Activated CD8-positive, alpha-beta memory T cell treated with anti-CD3 and anti-CD28 coated beads, Interleukin-2, amount 10 ng/mL, durations not matched to agents 7 days and 5 days (primary cell): ENCODE measurements around the gene NKIRAS1. TPM values are rescaled to one million over a fixed set of nuclear protein-coding genes. Genes with fewer than 3 reads are reported as not detected.

Experiments used
- ATAC-seq: fragments of 150-1000 bp; cut with Tn5 transposase; one replicate; pipeline ENCODE4 v1.10.0; 2021; ENCODE audit warnings: moderate library complexity
- CTCF ChIA-PET: fragments of 350-600 bp; sonication (Branson Sonifier 250); formaldehyde crosslinking; loops from one replicate; lab custom pipeline; 2021; ENCODE audit warnings: antibody characterized with exemption; lab: Charles Lee
- DNase-seq: peaks from one replicate; pipeline ENCODE4 v3.0.0-alpha.2; 2020
- H3K27ac Mint-ChIP-seq: one replicate; pipeline ENCODE4 v1.8.0; 2021; ENCODE audit warnings: mild to moderate bottlenecking, mixed read lengths
- H3K27me3 Mint-ChIP-seq: one replicate; pipeline ENCODE4 v1.8.0; 2021; ENCODE audit warnings: mixed read lengths
- H3K36me3 Mint-ChIP-seq: one replicate; pipeline ENCODE4 v1.8.0; 2021; ENCODE audit warnings: mild to moderate bottlenecking, mixed read lengths
- H3K4me1 Mint-ChIP-seq: one replicate; pipeline ENCODE4 v1.8.0; 2021; ENCODE audit warnings: mixed read lengths
- H3K4me3 Mint-ChIP-seq: one replicate; pipeline ENCODE4 v1.8.0; 2021; ENCODE audit warnings: mild to moderate bottlenecking, moderate library complexity, mixed read lengths
- H3K9me3 Mint-ChIP-seq: one replicate; pipeline ENCODE4 v1.8.0; 2022; ENCODE audit warnings: low read depth, mixed read lengths
- total RNA-seq, 2 experiments: library from RNA; stranded (reverse); gene quantifications; one replicate each; pipeline ENCODE4 v1.2.3, GENCODE V29; 2021

Gene NKIRAS1
- total RNA-seq = 1 to 10 TPM; 3.4 to 3.8 TPM

DNA sequence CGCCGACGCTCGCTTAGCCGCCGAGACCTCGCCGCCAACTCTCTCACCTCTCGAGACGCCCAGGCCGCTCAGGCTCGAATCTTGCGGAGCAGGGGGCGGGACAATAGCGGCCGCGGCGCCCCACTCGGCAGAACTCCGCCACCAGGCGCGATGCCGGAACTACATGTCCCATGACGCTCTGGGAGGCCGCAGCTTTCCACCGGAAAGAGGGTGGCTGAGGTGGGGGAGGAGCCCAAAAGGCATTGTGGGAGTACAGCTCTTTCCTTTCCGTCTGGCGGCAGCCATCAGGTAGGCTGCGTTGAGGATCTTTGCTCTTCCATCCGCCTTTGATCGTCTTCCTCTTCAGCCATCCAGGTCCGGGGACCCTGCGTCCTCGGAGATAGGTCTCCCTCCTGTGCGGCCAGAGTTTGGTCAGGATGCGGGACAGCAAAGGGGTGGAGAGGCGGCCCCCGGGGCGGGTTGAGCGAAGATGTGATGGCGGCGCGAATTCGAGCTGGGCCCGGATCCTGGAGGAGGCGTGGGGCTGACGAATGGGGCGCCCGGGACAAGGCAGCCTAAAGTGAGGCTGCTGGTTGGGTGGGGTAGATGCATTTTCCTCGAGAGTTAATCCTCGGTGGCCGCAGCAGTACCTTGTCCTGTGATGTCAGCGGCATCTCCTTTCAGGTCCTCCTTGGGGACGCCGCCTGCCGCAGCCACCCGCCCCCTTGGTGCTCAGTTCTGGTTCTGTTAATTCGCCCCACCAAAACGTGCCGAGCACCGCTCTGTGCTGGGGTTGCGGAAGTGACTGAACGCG is at the start of gene NKIRAS1, which contains the start of gene RPL15:
TSS of gene NKIRAS1 (minus strand) at position 105 of the 793 bp plus-strand sequence. CDS start 6,086 bp downstream, outside the sequence.
TSS of gene RPL15 (plus strand) at position 247 of the 793 bp plus-strand sequence. CDS start 728 bp downstream, outside the sequence.
- peak; percentile 98 for DNase-seq
- peak; percentile 93 for ATAC-seq
- no peaks in the 10 kb centered on the region for H3K9me3 Mint-ChIP-seq
- peak within 1 kb of the TSS; percentile 95 for H3K27ac Mint-ChIP-seq
- no peaks in the 10 kb centered on the region for H3K27me3 Mint-ChIP-seq
- CTCF ChIA-PET = interaction anchor here (1.0 to 2.5 kb wide), 7 partner anchors 8 to 79 kb away, joined by 3 to 10 read pairs (median 4); no protein-coding TSS in a partner anchor
- H3K36me3 Mint-ChIP-seq = peaks cover 47% of the 10 kb centered on the region
- peaks cover 41% of the 10 kb centered on the region for H3K4me1 Mint-ChIP-seq
- H3K4me3 Mint-ChIP-seq = peak within 1 kb of the TSS; percentile 99

DNA sequence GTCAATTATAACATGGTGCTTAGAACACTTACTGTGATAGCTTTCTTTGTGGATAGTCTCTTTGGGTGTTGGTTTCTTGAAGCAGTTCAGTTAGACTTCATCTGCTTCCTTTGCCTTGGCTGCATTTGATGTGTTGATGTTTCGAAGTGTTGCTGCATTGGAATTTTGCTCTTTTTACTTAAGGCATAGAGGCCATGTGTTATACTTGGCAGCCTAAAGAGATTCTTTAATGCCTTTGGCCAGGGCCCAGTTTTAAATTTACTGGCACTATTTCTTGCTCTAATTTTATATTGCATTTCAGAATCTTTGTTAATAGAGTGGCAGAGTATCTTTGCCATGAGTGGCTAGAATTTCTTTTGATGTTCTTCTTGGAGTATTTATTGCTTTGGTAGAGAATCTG is 49.5 kb upstream of the NKIRAS1 start:
- ATAC-seq (no peak), DNase-seq (no peak)
- no peaks in the 10 kb centered on the region for H3K4me1 Mint-ChIP-seq
- CTCF ChIA-PET = no interaction called here
- H3K4me3 Mint-ChIP-seq = no peak overlapping the region
- H3K27ac Mint-ChIP-seq = no peak overlapping the region
- peaks cover 11% of the 10 kb centered on the region for H3K36me3 Mint-ChIP-seq
- H3K27me3 Mint-ChIP-seq = no peaks in the 10 kb centered on the region
- no peaks in the 10 kb centered on the region for H3K9me3 Mint-ChIP-seq

DNA sequence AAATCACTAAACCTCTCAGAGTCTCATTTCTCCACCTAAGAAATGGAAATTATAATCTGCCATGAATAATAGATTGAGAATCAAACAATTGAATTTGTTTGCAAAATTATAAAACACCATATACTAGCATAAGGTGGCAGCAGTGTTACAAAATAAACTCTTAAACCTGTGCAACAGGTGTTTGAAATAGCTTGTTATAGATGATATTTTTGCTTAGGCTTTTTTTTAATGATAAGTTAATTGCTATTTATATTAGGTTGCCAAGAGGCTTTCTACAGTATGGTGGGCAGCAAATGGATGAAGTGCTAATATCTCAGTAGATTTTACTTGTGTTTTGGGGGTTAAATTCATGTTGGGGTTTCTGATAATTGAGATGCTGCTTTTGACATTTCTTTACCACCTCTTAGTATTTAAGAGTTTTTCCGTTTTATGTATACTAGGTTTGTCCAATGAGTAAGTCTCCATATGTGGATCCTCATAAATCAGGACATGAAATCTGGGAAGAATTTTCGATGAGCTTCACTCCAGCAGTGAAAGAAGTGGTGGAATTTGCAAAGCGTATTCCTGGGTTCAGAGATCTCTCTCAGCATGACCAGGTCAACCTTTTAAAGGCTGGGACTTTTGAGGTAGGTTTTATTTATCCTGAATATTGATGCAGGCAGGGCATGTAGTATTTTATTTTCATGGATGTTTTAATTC is 47.9 kb upstream of the NKIRAS1 start:
- Mint-ChIP-seq H3K4me1 (peaks cover 1% of the 10 kb centered on the region), H3K27me3 (no peaks in the 10 kb centered on the region), H3K36me3 (peaks cover 11% of the 10 kb centered on the region), H3K9me3 (no peaks in the 10 kb centered on the region), H3K27ac (no peak overlapping the region), H3K4me3 (no peak overlapping the region)
- no peak for DNase-seq
- no peak for ATAC-seq
- CTCF ChIA-PET = no interaction called here

DNA sequence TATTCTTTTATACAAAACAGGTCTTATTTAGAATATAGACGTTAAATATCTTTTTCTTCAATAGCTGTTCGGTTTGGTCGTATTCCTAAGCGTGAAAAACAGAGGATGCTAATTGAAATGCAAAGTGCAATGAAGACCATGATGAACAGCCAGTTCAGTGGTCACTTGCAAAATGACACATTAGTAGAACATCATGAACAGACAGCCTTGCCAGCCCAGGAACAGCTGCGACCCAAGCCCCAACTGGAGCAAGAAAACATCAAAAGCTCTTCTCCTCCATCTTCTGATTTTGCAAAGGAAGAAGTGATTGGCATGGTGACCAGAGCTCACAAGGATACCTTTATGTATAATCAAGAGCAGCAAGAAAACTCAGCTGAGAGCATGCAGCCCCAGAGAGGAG is 45.1 kb upstream of the NKIRAS1 start:
- ATAC-seq = no peak
- Mint-ChIP-seq H3K4me1 (peaks cover 10% of the 10 kb centered on the region), H3K27me3 (no peaks in the 10 kb centered on the region), H3K9me3 (no peaks in the 10 kb centered on the region), H3K27ac (no peak overlapping the region), H3K36me3 (peaks cover 7% of the 10 kb centered on the region), H3K4me3 (no peak overlapping the region)
- CTCF ChIA-PET = no interaction called here
- DNase-seq = no peak

DNA sequence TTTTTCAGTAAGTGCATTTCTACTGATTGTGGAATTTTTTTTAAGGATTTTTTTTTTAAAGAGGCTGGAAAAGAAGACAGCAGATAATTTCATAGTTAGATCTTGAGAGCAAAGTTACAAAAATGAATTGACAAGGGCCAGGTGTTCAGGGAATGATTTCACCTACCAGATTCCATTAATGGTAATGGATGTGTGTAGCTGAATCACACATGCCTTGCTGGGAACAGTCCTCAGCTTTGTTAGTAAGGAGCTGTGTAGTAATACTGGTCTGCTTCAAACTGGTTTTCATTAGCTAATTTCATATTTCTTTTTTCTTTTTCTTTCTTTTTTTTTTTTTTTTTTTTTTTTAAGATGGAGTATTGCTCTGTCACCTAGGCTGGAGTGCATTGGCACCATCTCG is 44.3 kb upstream of the NKIRAS1 start:
- Mint-ChIP-seq H3K4me3 (no peak overlapping the region), H3K36me3 (peaks cover 9% of the 10 kb centered on the region), H3K9me3 (no peaks in the 10 kb centered on the region), H3K4me1 (peaks cover 10% of the 10 kb centered on the region), H3K27ac (no peak overlapping the region), H3K27me3 (no peaks in the 10 kb centered on the region)
- DNase-seq = no peak
- CTCF ChIA-PET = no interaction called here
- no peak for ATAC-seq

DNA sequence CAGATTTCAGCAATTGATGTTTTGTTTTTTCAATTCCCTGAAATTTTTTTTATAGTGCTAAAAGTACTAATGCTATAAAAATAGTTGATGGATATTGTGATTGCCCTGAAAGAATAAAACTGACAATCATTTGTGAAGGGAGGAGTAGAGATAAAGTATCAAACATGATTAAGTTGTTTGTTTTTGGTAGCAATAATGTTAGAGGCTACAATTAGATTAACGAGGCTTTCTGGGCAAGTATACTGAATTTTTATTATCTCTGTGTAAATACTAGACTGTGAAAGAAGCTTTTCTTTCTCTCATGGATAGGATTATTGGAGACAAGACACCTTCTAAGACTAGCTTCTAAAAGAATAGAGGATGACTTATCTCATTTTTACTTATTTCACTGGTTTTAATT is 43.9 kb upstream of the NKIRAS1 start:
- no peak for DNase-seq
- Mint-ChIP-seq H3K9me3 (no peaks in the 10 kb centered on the region), H3K36me3 (peaks cover 9% of the 10 kb centered on the region), H3K4me3 (no peak overlapping the region), H3K27me3 (no peaks in the 10 kb centered on the region), H3K27ac (no peak overlapping the region), H3K4me1 (peaks cover 10% of the 10 kb centered on the region)
- CTCF ChIA-PET = no interaction called here
- ATAC-seq = no peak

DNA sequence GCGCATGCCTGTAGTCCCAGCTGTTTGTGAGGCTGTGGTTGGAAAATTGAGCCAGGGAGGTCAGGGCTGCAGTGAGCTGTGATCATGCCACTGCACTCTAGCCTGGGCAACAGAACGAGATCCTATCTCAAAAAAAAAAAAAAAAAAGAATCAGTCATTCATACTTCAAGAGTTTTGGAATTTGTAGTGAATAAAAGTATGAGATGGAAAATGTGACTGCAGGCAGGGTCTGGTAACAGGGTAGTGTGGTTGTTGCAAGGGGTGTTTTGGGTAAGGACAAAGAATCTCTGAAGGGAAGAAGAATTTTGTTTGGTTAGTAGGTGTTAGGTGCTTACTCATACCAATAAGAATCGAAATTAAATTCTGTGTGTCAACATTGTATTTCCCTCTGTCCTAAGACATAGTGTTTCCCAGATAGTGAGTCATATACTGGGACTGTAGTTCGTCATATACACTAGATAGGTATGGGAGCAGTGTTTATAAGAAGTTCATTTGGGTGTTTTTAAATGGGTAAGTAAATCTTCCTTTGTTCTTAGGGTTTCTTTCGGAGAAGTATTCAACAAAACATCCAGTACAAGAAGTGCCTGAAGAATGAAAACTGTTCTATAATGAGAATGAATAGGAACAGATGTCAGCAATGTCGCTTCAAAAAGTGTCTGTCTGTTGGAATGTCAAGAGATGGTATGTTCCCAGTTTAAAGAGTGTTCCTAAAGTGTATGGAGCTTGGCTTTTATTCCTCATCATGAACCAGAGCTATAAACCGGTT is 42.5 kb upstream of the NKIRAS1 start:
- no peaks in the 10 kb centered on the region for H3K9me3 Mint-ChIP-seq
- peaks cover 9% of the 10 kb centered on the region for H3K36me3 Mint-ChIP-seq
- CTCF ChIA-PET = no interaction called here
- peaks cover 10% of the 10 kb centered on the region for H3K4me1 Mint-ChIP-seq
- H3K27me3 Mint-ChIP-seq = no peaks in the 10 kb centered on the region
- DNase-seq (no peak), ATAC-seq (peak; percentile 71)
- H3K27ac Mint-ChIP-seq = no peak overlapping the region
- no peak overlapping the region for H3K4me3 Mint-ChIP-seq

DNA sequence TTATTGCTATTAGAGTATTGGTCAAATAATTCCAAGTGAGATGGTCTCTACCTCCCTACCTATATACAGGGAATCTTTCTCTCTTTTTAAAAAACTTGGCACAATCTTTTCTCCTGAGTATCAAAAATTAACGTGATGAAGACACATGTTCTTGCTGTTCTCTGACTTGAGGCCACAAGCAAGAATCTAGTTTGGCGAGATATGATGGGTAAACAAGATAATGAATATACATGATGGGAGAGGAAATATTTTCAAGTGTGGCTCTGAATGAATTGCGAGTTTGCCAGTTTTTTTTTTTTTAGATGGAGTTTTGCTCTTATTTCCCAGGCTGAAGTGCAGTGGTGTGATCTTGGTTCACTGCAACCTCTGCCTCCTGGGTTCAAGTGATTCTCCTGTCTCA is 39.9 kb upstream of the NKIRAS1 start:
- Mint-ChIP-seq H3K27me3 (no peaks in the 10 kb centered on the region), H3K4me3 (no peak overlapping the region), H3K36me3 (peaks cover 4% of the 10 kb centered on the region), H3K27ac (no peak overlapping the region), H3K9me3 (no peaks in the 10 kb centered on the region), H3K4me1 (peaks cover 14% of the 10 kb centered on the region)
- CTCF ChIA-PET = no interaction called here
- ATAC-seq (no peak), DNase-seq (no peak)

DNA sequence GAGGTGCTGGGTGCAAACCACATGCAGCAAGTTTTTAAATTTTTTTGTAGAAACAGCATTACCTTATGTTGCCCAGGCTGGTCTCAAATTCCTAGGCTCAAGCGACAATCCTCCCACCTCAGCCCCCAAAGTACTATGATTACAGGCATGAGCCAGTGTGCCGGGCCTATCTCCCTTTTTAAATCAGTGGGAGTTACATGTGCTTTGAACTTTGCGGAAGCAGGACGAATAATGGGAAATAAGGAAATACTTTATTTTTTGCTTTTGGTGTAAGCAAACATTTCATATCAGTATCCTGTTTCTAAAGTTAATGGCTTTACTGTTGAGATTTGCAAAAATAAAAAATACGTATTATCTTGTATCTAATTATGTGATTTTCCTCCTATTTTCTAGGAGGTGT is 37.4 kb upstream of the NKIRAS1 start:
- Mint-ChIP-seq H3K27ac (no peak overlapping the region), H3K36me3 (peaks cover 4% of the 10 kb centered on the region), H3K9me3 (no peaks in the 10 kb centered on the region), H3K4me3 (no peak overlapping the region), H3K4me1 (peaks cover 26% of the 10 kb centered on the region), H3K27me3 (no peaks in the 10 kb centered on the region)
- no peak for ATAC-seq
- CTCF ChIA-PET = no interaction called here
- no peak for DNase-seq

DNA sequence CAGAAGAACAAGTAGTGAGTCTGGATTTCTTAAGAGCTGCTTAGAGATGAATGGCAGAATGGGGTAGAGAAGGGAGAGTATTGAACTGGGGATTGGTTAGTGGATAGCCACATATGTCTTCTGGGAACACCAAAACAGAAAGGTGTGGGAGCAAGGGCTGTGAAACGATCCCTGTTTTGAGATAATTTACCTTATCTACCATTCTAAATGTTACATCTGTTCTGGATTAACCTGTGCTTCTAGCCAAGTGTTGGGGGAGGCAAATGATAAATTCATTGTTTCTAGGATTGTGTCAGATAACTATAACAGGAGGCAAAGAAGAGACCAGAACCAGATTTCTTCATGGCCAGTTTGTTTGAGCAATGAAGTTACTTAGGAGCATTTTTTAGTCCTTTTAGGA is 36.7 kb upstream of the NKIRAS1 start:
- Mint-ChIP-seq H3K9me3 (no peaks in the 10 kb centered on the region), H3K4me1 (peaks cover 22% of the 10 kb centered on the region), H3K4me3 (no peak overlapping the region), H3K27ac (no peak overlapping the region), H3K36me3 (peaks cover 4% of the 10 kb centered on the region), H3K27me3 (no peaks in the 10 kb centered on the region)
- DNase-seq = no peak
- ATAC-seq = no peak
- CTCF ChIA-PET = no interaction called here

DNA sequence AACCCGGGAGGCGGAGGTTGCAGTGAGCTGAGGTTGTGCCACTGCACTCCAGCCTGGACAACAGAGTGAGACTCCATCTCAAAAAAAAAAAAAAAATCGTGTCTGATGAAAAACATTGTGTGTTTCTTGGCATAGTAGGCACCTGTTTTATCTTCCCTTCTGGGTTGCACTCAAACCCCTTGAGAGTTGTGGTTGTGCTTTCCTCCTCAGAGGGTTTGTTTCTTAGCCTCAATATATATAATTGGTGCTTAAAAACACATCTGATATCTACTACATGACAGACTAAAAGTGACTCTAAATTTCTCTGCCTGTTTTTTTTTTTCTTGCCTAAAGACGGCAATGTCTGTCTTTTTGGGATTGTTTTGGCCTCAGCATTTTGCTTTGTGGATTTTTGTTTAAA is 35.9 kb upstream of the NKIRAS1 start:
- Mint-ChIP-seq H3K9me3 (no peaks in the 10 kb centered on the region), H3K27me3 (no peaks in the 10 kb centered on the region), H3K4me3 (no peak overlapping the region), H3K4me1 (peaks cover 22% of the 10 kb centered on the region), H3K27ac (no peak overlapping the region), H3K36me3 (peaks cover 4% of the 10 kb centered on the region)
- CTCF ChIA-PET = no interaction called here
- DNase-seq = no peak
- no peak for ATAC-seq

DNA sequence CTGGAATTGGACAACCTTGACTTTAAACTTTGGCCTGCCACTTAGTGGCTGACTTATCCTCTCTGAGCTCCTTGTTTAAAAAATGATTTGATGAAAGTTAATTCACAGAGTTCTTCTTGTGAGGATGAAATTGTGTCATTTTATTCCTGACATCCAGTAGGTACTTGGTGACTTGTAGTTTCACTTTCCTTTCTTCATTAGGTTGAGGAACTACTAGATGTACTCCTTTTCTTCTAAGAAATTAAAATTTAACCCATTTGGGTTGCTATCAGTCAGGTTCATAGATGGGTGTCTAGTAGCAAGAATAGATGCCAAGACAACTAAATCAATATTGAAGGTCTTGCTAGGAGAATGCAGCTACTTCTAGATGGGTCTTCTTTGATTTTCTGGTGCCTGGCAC is 33.5 kb upstream of the NKIRAS1 start:
- peaks cover 29% of the 10 kb centered on the region for H3K4me1 Mint-ChIP-seq
- peak overlapping the region; percentile 71 for H3K4me3 Mint-ChIP-seq
- no peaks in the 10 kb centered on the region for H3K9me3 Mint-ChIP-seq
- H3K36me3 Mint-ChIP-seq = peaks cover 4% of the 10 kb centered on the region
- DNase-seq (no peak), ATAC-seq (no peak)
- CTCF ChIA-PET = interaction anchor here (1.2 to 2.7 kb wide), 4 partner anchors 8 to 62 kb away, joined by 3 to 9 read pairs (median 4); partner anchors contain the start of genes NKIRAS1 and RPL15
- no peaks in the 10 kb centered on the region for H3K27me3 Mint-ChIP-seq
- H3K27ac Mint-ChIP-seq = peak overlapping the region; percentile 94

DNA sequence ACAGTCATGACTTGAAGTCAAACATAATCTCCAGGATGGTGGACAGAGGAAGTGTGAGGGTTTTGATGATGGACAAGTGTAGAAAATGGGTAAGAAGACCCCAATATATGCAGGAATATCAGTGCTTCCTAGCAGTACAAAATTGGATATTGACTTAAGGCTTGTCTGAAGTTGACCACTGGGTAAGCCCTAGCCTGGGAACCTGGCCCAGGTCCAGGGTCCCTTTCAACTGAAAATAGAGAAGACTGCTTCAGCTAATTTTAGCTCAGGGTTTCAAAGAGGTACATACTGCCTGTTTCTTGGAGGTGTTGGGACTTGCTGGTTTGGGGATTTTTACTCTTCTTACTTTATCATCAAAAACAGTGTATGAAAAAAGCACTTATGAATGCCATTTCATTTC is 33.0 kb upstream of the NKIRAS1 start:
- no peaks in the 10 kb centered on the region for H3K9me3 Mint-ChIP-seq
- DNase-seq (no peak), ATAC-seq (no peak)
- peak overlapping the region; percentile 71 for H3K4me3 Mint-ChIP-seq
- peaks cover 29% of the 10 kb centered on the region for H3K4me1 Mint-ChIP-seq
- CTCF ChIA-PET = interaction anchor here (1.2 to 2.7 kb wide), 4 partner anchors 8 to 61 kb away, joined by 3 to 9 read pairs (median 4); partner anchors contain the start of genes NKIRAS1 and RPL15
- H3K27me3 Mint-ChIP-seq = no peaks in the 10 kb centered on the region
- peaks cover 4% of the 10 kb centered on the region for H3K36me3 Mint-ChIP-seq
- H3K27ac Mint-ChIP-seq = peak overlapping the region; percentile 94
